HepG2 (cell line): ENCODE measurements around the gene EMILIN1. TPM values are rescaled to one million over a fixed set of nuclear protein-coding genes. Genes with fewer than 3 reads are reported as not detected.

Experiments used
- ATAC-seq: fragments of 200-7000 bp; cut with Tn5 transposase; 3 replicates; pipeline ENCODE4 v1.9.1; 2020; ENCODE audit warnings: mild to moderate bottlenecking, moderate library complexity
- BruUV-seq: library from RNA; stranded (reverse); fragments of 400-500 nt; replicated peaks from 2 replicates; lab custom pipeline; 2021; lab: Mats Ljungman, UMichigan
- CTCF ChIA-PET: fragments of 300-600 bp; formaldehyde crosslinking; extraction: SDS; loops from one replicate; lab custom pipeline; 2021; ENCODE audit warnings: low total read pairs, inconsistent platforms, low intra/inter-chr PET ratio; lab: Yijun Ruan, JAX
- POLR2A ChIA-PET: fragments of 350-600 bp; sonication (Branson Sonifier 250); formaldehyde crosslinking; loops from one replicate; lab custom pipeline; 2020; ENCODE audit warnings: antibody characterized with exemption, inconsistent platforms; lab: Yijun Ruan, JAX
- DNase-seq: peaks from one replicate; pipeline ENCODE4 v3.0.0-alpha.2; 2015; ENCODE audit warnings: low spot score
- FAIRE-seq: peaks from 3 replicates; lab custom pipeline; 2011; peaks lifted over from hg19 to GRCh38; lab: Jason Lieb, UNC
- H2AFZ ChIP-seq: one replicate; pipeline ENCODE4 v1.6.1; 2011; ENCODE audit warnings: low read length, inconsistent platforms
- H3K27ac ChIP-seq: fragments of 300-600 bp; 3 replicates; pipeline ENCODE4 v1.8.0; 2011; ENCODE audit warnings: mixed run types, mild to moderate bottlenecking, mixed read lengths, low read length, inconsistent platforms; ENCODE audit not compliant: insufficient read depth; ENCODE audit errors: extremely low read length
- H3K27me3 ChIP-seq, 2 experiments: fragments of 200-600 bp in 1 of 2; 2 replicates in 1 of 2; 3 replicates in 1 of 2; pipeline versions ENCODE4 v1.6.0 to v1.8.0; 2011; ENCODE audit warnings: low read length in 2 of 2, mild to moderate bottlenecking in 2 of 2, moderate library complexity in 2 of 2, inconsistent platforms in 1 of 2; ENCODE audit not compliant: insufficient read depth in 2 of 2, control insufficient read depth in 1 of 2
- H3K36me3 ChIP-seq, 2 experiments: fragments of 200-600 bp in 1 of 2; replicated peaks in 1 of 2; 2 replicates in 1 of 2; 3 replicates in 1 of 2; pipeline versions ENCODE4 v1.5.1 to v1.8.0; 2011; ENCODE audit warnings: low read length in 2 of 2, inconsistent platforms in 1 of 2; ENCODE audit not compliant: insufficient read depth in 2 of 2, control insufficient read depth in 1 of 2
- H3K4me1 ChIP-seq: 2 replicates; pipeline ENCODE4 v1.5.1; 2012; ENCODE audit warnings: low read length, inconsistent platforms; ENCODE audit not compliant: insufficient read depth
- H3K4me2 ChIP-seq: 2 replicates; pipeline ENCODE4 v1.6.0; 2011; ENCODE audit warnings: low read depth, low read length, inconsistent platforms
- H3K4me3 ChIP-seq, 3 experiments: fragments of 200-600 bp in 1 of 3; sonication (generic), shearing (Covaris generic) in 1 of 3; replicated peaks in 1 of 3; 2 replicates each; pipeline ENCODE4 v1.5.1; 2011 to 2016; ENCODE audit warnings: low read length in 3 of 3, inconsistent platforms in 2 of 3, low read depth in 2 of 3, mild to moderate bottlenecking in 2 of 3, control low read depth in 1 of 3, mixed read lengths in 1 of 3; ENCODE audit not compliant: insufficient read depth in 1 of 3
- H3K79me2 ChIP-seq: one replicate; pipeline ENCODE4 v1.6.1; 2011; ENCODE audit warnings: low read length, inconsistent platforms; ENCODE audit not compliant: insufficient read depth
- H3K9ac ChIP-seq: 2 replicates; pipeline ENCODE4 v1.6.0; 2011; ENCODE audit warnings: mild to moderate bottlenecking, low read depth, low read length, inconsistent platforms; ENCODE audit not compliant: insufficient read depth
- H3K9me3 ChIP-seq: 2 replicates; pipeline ENCODE4 v1.5.1; 2012; ENCODE audit warnings: mild to moderate bottlenecking, low read length
- H4K20me1 ChIP-seq: 2 replicates; pipeline ENCODE4 v1.6.0; 2011; ENCODE audit warnings: inconsistent platforms, mild to moderate bottlenecking, low read length, moderate library complexity; ENCODE audit not compliant: insufficient read depth
- AKAP8 ChIP-seq: sonication (generic); formaldehyde crosslinking; IDR thresholded peaks from 2 replicates; pipeline ENCODE4 v1.5.1; 2020; ENCODE audit warnings: mild to moderate bottlenecking, missing genetic modification reagents
- FIP1L1 ChIP-seq: fragments of 200-400 bp; formaldehyde crosslinking; IDR thresholded peaks from 2 replicates; pipeline ENCODE4 v1.6.1; 2018; ENCODE audit warnings: low read depth, mild to moderate bottlenecking, low read length, moderate library complexity, borderline replicate concordance; ENCODE audit not compliant: insufficient read depth
- HDAC2 ChIP-seq: sonication (generic); formaldehyde crosslinking; IDR thresholded peaks from 2 replicates; pipeline ENCODE4 v1.4.0; 2020; ENCODE audit warnings: missing genetic modification reagents
- HHEX ChIP-seq: IDR thresholded peaks from 2 replicates; pipeline ENCODE4 v1.6.1; 2016; ENCODE audit warnings: control low read depth
- JUN ChIP-seq: sonication (generic); formaldehyde crosslinking; IDR thresholded peaks from 2 replicates; pipeline ENCODE4 v1.4.0; 2020; ENCODE audit warnings: mild to moderate bottlenecking, missing genetic modification reagents
- KLF12 ChIP-seq: sonication (generic); formaldehyde crosslinking; IDR thresholded peaks from 2 replicates; pipeline ENCODE4 v1.4.0; 2020; ENCODE audit warnings: missing genetic modification reagents, borderline replicate concordance
- NFYB ChIP-seq: sonication (generic); formaldehyde crosslinking; IDR thresholded peaks from 2 replicates; pipeline ENCODE4 v1.4.0; 2020; ENCODE audit warnings: missing genetic modification reagents
- PHF5A ChIP-seq: IDR thresholded peaks from one replicate; pipeline ENCODE4 v1.6.1; 2018; ENCODE audit warnings: low read depth, missing genetic modification reagents; ENCODE audit not compliant: unreplicated experiment
- RFX1 ChIP-seq: fragments of 450-650 bp; IDR thresholded peaks from 2 replicates; pipeline ENCODE4 v1.6.1; 2017
- RXRA ChIP-seq: sonication (generic); formaldehyde crosslinking; IDR thresholded peaks from 2 replicates; pipeline ENCODE4 v1.5.1; 2020; ENCODE audit warnings: missing genetic modification reagents
- TEAD3 ChIP-seq: optimal IDR thresholded peaks from 2 replicates; pipeline ENCODE3; 2016; ENCODE audit warnings: borderline replicate concordance
- YY1 ChIP-seq: IDR thresholded peaks from 2 replicates; pipeline ENCODE4 v1.6.1; 2011; ENCODE audit warnings: low read length, low read depth, moderate library complexity, mild to moderate bottlenecking; ENCODE audit not compliant: insufficient read depth, insufficient replicate concordance
- ZBTB2 ChIP-seq: sonication (generic); formaldehyde crosslinking; IDR thresholded peaks from 2 replicates; pipeline ENCODE4 v1.8.0; 2022; ENCODE audit warnings: low read depth, missing genetic modification reagents
- ZFP41 ChIP-seq: sonication (generic); formaldehyde crosslinking; IDR thresholded peaks from 2 replicates; pipeline ENCODE4 v1.4.0; 2020; ENCODE audit warnings: mild to moderate bottlenecking, missing genetic modification reagents, borderline replicate concordance
- ZNF136 ChIP-seq: sonication (generic); formaldehyde crosslinking; IDR thresholded peaks from 2 replicates; pipeline ENCODE4 v1.8.1; 2022; ENCODE audit warnings: low read depth, mild to moderate bottlenecking, moderate library complexity, missing genetic modification reagents
- ZNF138 ChIP-seq: sonication (generic); formaldehyde crosslinking; IDR thresholded peaks from 2 replicates; pipeline ENCODE4 v1.5.0; 2020; ENCODE audit warnings: mild to moderate bottlenecking, low read depth, missing genetic modification reagents
- ZNF501 ChIP-seq: sonication (generic); formaldehyde crosslinking; IDR thresholded peaks from 2 replicates; pipeline ENCODE4 v1.5.1; 2020; ENCODE audit warnings: mild to moderate bottlenecking, moderate library complexity, missing genetic modification reagents
- ZNF678 ChIP-seq: sonication (generic); formaldehyde crosslinking; IDR thresholded peaks from 2 replicates; pipeline ENCODE4 v1.4.0; 2020; ENCODE audit warnings: mild to moderate bottlenecking, missing genetic modification reagents
- ZNF772 ChIP-seq: sonication (generic); formaldehyde crosslinking; IDR thresholded peaks from 2 replicates; pipeline ENCODE4 v1.5.0; 2020; ENCODE audit warnings: mild to moderate bottlenecking, missing genetic modification reagents
- ZSCAN20 ChIP-seq: sonication (generic); formaldehyde crosslinking; IDR thresholded peaks from 2 replicates; pipeline ENCODE4 v1.4.0; 2020; ENCODE audit warnings: missing genetic modification reagents, mild to moderate bottlenecking, borderline replicate concordance
- WGBS: methylation state at CpG from one replicate; pipeline ENCODE4 v1.1.6; 2017; ENCODE audit warnings: low lambda C conversion rate; 5-methylcytosine and 5-hydroxymethylcytosine counted together
- in situ Hi-C: cut with HindIII; loops from 2 replicates; pipeline ENCODE4 v1.10.0; 2017; ENCODE audit warnings: low pct_unique_long_range_greater_than_20kb; ENCODE audit not compliant: extremely low pct_ligation_motif_present
- intact Hi-C: fragments of 100-400 bp; cut with micrococcal nuclease; formaldehyde crosslinking; loops from one replicate; pipeline ENCODE4 v1.10.0; 2022; ENCODE audit not compliant: unreplicated experiment
- polyA plus RNA-seq, 8 experiments: library from polyadenylated mRNA; depleted of rRNA in 3 of 8; stranded (reverse) in 7 of 8; unstranded in 1 of 8; fragments of >200 nt; fragmentation: Illumina TruSeq in 4 of 8; extraction: Trizol in 4 of 8; gene quantifications; 2 replicates each; pipeline versions ENCODE4 v1.2.1 to v1.2.3, GENCODE V29; 2011 to 2016; ENCODE audit warnings: low read depth in 4 of 8, missing spikeins in 1 of 8, mixed read lengths in 1 of 8; ENCODE audit not compliant: insufficient read depth in 1 of 8
- total RNA-seq, 5 experiments: library from RNA; depleted of rRNA; stranded (reverse); fragments of >200 nt; fragmentation: Illumina TruSeq; extraction: Trizol; gene quantifications; 2 replicates each; pipeline ENCODE4 v1.2.3, GENCODE V29; 2016; ENCODE audit warnings: low read depth in 1 of 5

Gene EMILIN1
- total and polyA plus RNA-seq, 2 of the 13 experiments (the other 11 are each of a cell fraction or from before 2014, with no cell fraction given), result 8.1 to 9.7 TPM

GRCh38 chr2:27095745-27096651, 17.6 kb downstream of the EMILIN1 start (continued):
- TF ChIP-seq ZNF138 (CRISPR knock-in tag), result 0 out of 2 replicates have a peak, but pooled peaks have one; percentile 30
- TF ChIP-seq FIP1L1, result no peak
- no peak for TF ChIP-seq RFX1
- no peak for TF ChIP-seq AKAP8 (CRISPR knock-in tag)
- TF ChIP-seq JUN, result peak; percentile 74; the same call in 1 of the 2 replicates
- no peak for TF ChIP-seq ZNF678 (CRISPR knock-in tag)
- TF ChIP-seq ZNF501 (CRISPR knock-in tag), result peak; percentile 98
- TF ChIP-seq RXRA (CRISPR knock-in tag), result peak; percentile 93
- TF ChIP-seq ZFP41 (CRISPR knock-in tag), result peak; percentile 98
- peak; percentile 80 for TF ChIP-seq YY1

GRCh38 chr2:27096748-27097297, 18.4 kb downstream of the EMILIN1 start:
- H3K4me3 ChIP-seq, result 0 out of 6 replicates have a peak overlapping the region, but pooled peaks of 1 of the 3 experiments have one; percentile 61
- H3K9ac ChIP-seq, result peak overlapping the region; percentile 79; the same call in 1 of the 2 replicates
- no peaks in the 10 kb centered on the region for H4K20me1 ChIP-seq
- H2AFZ ChIP-seq, result no peak overlapping the region
- in situ Hi-C loops (loop anchor here (5.0 kb wide), 2 partner anchors 100 to 185 kb away; partner anchors contain the start of gene TRIM54), intact Hi-C loops (loop anchor here (5.0 kb wide), 2 partner anchors 115 to 195 kb away; partner anchors contain the start of genes ATRAID and SLC5A6)
- DNase-seq (no peak), FAIRE-seq (no peak), ATAC-seq (no peak)
- peak overlapping the region; percentile 96 for H3K4me2 ChIP-seq
- peaks cover 18% of the 10 kb centered on the region for H3K79me2 ChIP-seq
- ChIA-PET CTCF (interaction anchor here (1.6 kb wide), 1 partner anchor 183 kb away, joined by 5 read pairs; no protein-coding TSS in a partner anchor), POLR2A (interaction anchor here (0.9 to 4.5 kb wide), 8 partner anchors 10 to 102 kb away, joined by 3 to 40 read pairs (median 8); partner anchors contain the start of genes KHK, OST4 and PREB)
- H3K27me3 ChIP-seq, result no peaks in the 10 kb centered on the region
- H3K27ac ChIP-seq, result peak overlapping the region; percentile 97
- H3K9me3 ChIP-seq, result no peaks in the 10 kb centered on the region
- no TSS peak for BruUV-seq
- peaks cover 53% of the 10 kb centered on the region for H3K4me1 ChIP-seq
- WGBS, result 89% methylated on average over 3 of the region's 3 CpGs
- peaks cover 4 to 42% of the 10 kb centered on the region in 2 experiments for H3K36me3 ChIP-seq
- TF ChIP-seq ZBTB2 (no peak), PHF5A (no peak), KLF12 (no peak), HHEX (CRISPR knock-in tag) (no peak), ZSCAN20 (CRISPR knock-in tag) (no peak), ZNF772 (no peak), HDAC2 (CRISPR knock-in tag) (no peak), TEAD3 (peak; percentile 55), ZNF136 (no peak), NFYB (CRISPR knock-in tag) (no peak)
